HG02884 (cell line): ENCODE measurements around the gene IGHMBP2.

Experiments used
- ATAC-seq: cut with Tn5 transposase; IDR thresholded peaks from one replicate; pipeline ENCODE4 v1.9.1; 2021; ENCODE audit warnings: mild to moderate bottlenecking, moderate library complexity; ENCODE audit not compliant: unreplicated experiment

Gene IGHMBP2

GRCh38 chr11:68938816-68939582, 35.3 kb downstream of the IGHMBP2 start:
- no peak for ATAC-seq

- no peak for ATAC-seq
Observed at GRCh38 chr11:68939583-68940555, 36.2 kb downstream of the IGHMBP2 start.

- ATAC-seq: no peak
Observed at GRCh38 chr11:68940651-68941323, 37.1 kb downstream of the IGHMBP2 start.

GRCh38 chr11:68941324-68942094, 37.8 kb downstream of the IGHMBP2 start:
- no peak for ATAC-seq

- ATAC-seq: no peak
Observed at GRCh38 chr11:68942095-68942620, 38.5 kb downstream of the IGHMBP2 start.

GRCh38 chr11:68942751-68943271, 39.1 kb downstream of the IGHMBP2 start:
- no peak for ATAC-seq

GRCh38 chr11:68946416-68947090, 42.9 kb downstream of the IGHMBP2 start:
- ATAC-seq: no peak

GRCh38 chr11:68947151-68947550, 43.5 kb downstream of the IGHMBP2 start:
- ATAC-seq: no peak

GRCh38 chr11:68948496-68948895, 44.8 kb downstream of the IGHMBP2 start:
- ATAC-seq: no peak

GRCh38 chr11:68948935-68949334, 45.2 kb downstream of the IGHMBP2 start:
- no peak for ATAC-seq

GRCh38 chr11:68950270-68950669, 46.6 kb downstream of the IGHMBP2 start:
- ATAC-seq: no peak

- ATAC-seq: no peak
Observed at GRCh38 chr11:68950762-68951161, 47.1 kb downstream of the IGHMBP2 start.

GRCh38 chr11:68954836-68955606, 51.3 kb downstream of the IGHMBP2 start:
- ATAC-seq: no peak

- no peak for ATAC-seq
Observed at GRCh38 chr11:68955607-68955958, 51.9 kb downstream of the IGHMBP2 start.

- no peak for ATAC-seq
Observed at GRCh38 chr11:68956142-68956541, 52.5 kb downstream of the IGHMBP2 start.

- no peak for ATAC-seq
Observed at GRCh38 chr11:68956547-68957254, 53.0 kb downstream of the IGHMBP2 start.

- no peak for ATAC-seq
Observed at GRCh38 chr11:68958211-68958610, 54.5 kb downstream of the IGHMBP2 start.
